Thymus (tissue), 14 donors: ENCODE results near the gene SCART1. TPM values are rescaled to one million over a fixed set of nuclear protein-coding genes. Genes with fewer than 3 reads are reported as not detected.
"Not testable (repeated sequence)": the region's sequence is repeated elsewhere in the genome, so short reads cannot be mapped to it uniquely, and the experiment has no call there.

ENCODE experiments used
- DNase-seq, 9 donors: peaks; one replicate each; pipeline ENCODE4 v3.0.0-alpha.2; 2013; ENCODE audit warnings: low spot score in 9 of 9, low read depth in 6 of 9, missing footprints in 1 of 9
- H3K27ac ChIP-seq, 2 donors: one replicate each; pipeline ENCODE4 v1.5.1; 2013; ENCODE audit warnings: control low read depth in 1 of 2, low read depth in 1 of 2, low read length in 1 of 2, mild to moderate bottlenecking in 1 of 2, moderate library complexity in 1 of 2
- H3K27me3 ChIP-seq, 2 donors: one replicate each; pipeline ENCODE4 v1.5.1; 2013; ENCODE audit warnings: low read length in 1 of 2; ENCODE audit not compliant: control insufficient read depth in 2 of 2, insufficient read depth in 1 of 2
- H3K36me3 ChIP-seq, 2 donors: one replicate each; pipeline ENCODE4 v1.5.1; 2013; ENCODE audit warnings: low read length in 1 of 2, mild to moderate bottlenecking in 1 of 2, moderate library complexity in 1 of 2; ENCODE audit not compliant: control insufficient read depth in 2 of 2, insufficient read depth in 2 of 2
- H3K4me1 ChIP-seq, 2 donors: one replicate each; pipeline ENCODE4 v1.5.1; 2013; ENCODE audit warnings: low read length in 2 of 2; ENCODE audit not compliant: control insufficient read depth in 2 of 2, insufficient read depth in 2 of 2
- H3K4me3 ChIP-seq, 2 donors: one replicate each; pipeline ENCODE4 v1.5.1; 2013; ENCODE audit warnings: low read length in 2 of 2, control low read depth in 1 of 2, mild to moderate bottlenecking in 1 of 2
- H3K9me3 ChIP-seq, 2 donors: one replicate each; pipeline ENCODE4 v1.5.1; 2013; ENCODE audit warnings: low read length in 1 of 2, mild to moderate bottlenecking in 1 of 2; ENCODE audit not compliant: control insufficient read depth in 2 of 2, insufficient read depth in 1 of 2
- WGBS: extraction: QIAGEN DNeasy Blood & Tissue Kit; methylation state at CpG from one replicate; pipeline ENCODE4 v1.1.7; 2013; 5-methylcytosine and 5-hydroxymethylcytosine counted together
- long read RNA-seq, 10 donors: transcript quantifications; one replicate each; lab custom pipeline, GENCODE V29; 2026
- polyA plus RNA-seq: library from polyadenylated mRNA; stranded (reverse); fragments of 200-250 nt; gene quantifications from one replicate; pipeline ENCODE4 v1.2.3, GENCODE V29; 2013
- total RNA-seq: library from RNA; stranded (reverse); fragments of 120-200 nt; gene quantifications from one replicate; pipeline ENCODE4 v1.2.4, GENCODE V29; 2013
- donor health status: healthy.

Gene SCART1
- total RNA-seq (0.94 TPM), polyA plus RNA-seq (1.6 TPM)
- long read RNA-seq, donor 1, result 0 reads
- long read RNA-seq, donor 2, result 0 reads
- long read RNA-seq, donor 3, result 0 reads
- long read RNA-seq, donor 4, result 0 reads
- long read RNA-seq, donor 5, result 0 reads
- long read RNA-seq, donor 6, result 0 reads
- long read RNA-seq, donor 7, result 0 reads
- long read RNA-seq, donor 8, result 0 reads
- long read RNA-seq, donor 9, result 0 reads
- long read RNA-seq, donor 10, result 0 reads

DNA sequence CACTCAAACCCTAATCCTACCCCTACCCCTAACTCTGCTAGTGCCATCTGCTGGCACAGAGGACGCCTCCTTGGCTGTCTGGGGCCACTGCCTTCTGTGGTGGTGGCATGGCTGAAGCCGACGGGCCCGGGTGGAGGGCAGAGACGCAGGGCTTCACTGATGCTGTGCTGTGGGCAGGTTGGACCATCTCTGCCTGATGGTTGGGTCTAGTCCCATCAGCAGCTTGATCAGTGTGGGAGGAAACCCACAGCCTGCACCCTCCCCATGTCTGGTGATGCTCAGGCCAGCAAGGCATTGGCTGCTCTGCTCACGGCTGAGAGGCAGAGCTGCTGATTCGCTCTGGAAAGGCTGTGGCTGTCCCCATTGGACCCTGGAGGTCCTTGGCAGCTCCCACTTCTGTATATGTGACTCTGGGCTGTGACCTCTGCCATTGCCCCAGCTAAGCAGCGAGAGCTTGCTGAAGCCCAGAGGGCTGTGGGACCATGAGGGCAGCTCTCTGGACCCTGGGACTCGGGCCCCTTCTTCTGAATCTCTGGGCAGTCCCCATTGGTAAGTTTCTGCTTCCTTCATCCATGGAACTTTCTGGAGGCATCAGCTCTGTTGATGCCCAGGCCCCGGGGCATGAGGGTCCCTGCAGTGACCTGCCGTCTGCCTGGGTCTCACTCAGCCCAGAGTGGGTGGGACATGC is at the start of gene SCART1:
Gene SCART1, plus strand, starts transcription at position 430 of the 688 bp plus-strand sequence. Its CDS starts 53 bp downstream, at position 483.
- no peaks in the 10 kb centered on the region for H3K27me3 ChIP-seq
- WGBS, result 95% methylated on average over 11 of the region's 11 CpGs
- H3K27ac ChIP-seq, result no peak within 1 kb of the TSS
- no peaks in the 10 kb centered on the region for H3K36me3 ChIP-seq
- H3K4me1 ChIP-seq, result no peaks in the 10 kb centered on the region
- no peak for DNase-seq
- peaks cover 0 to 2% of the 10 kb centered on the region in 2 donors for H3K9me3 ChIP-seq
- no peak within 1 kb of the TSS for H3K4me3 ChIP-seq

DNA sequence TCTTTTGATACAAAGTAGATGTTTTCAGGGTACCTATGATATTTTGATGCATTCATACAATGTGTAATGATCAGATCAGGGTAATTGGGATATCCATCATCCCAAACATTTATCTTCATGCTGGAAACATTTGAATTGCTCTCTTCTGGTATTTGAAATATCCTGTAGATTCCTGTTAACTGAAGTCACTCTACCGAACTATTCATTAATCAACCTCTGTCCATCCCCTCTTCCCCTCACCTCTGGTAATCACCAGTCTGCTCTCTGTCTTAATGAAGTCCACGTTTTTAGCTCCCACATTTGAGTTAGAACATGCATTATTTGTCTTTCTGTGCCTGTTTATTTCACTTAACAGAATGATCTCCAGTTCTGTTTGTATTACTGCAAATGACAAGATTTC is 48.5 kb upstream of the SCART1 start:
- WGBS, result 90% methylated on average over 2 of the region's 2 CpGs
- peaks cover 0 to 4% of the 10 kb centered on the region in 2 donors for H3K4me1 ChIP-seq
- no peaks in the 10 kb centered on the region for H3K27me3 ChIP-seq
- H3K27ac ChIP-seq, result no peak overlapping the region
- DNase-seq, result no peak
- peaks cover 40 to 65% of the 10 kb centered on the region in 2 donors for H3K36me3 ChIP-seq
- no peak overlapping the region for H3K4me3 ChIP-seq
- H3K9me3 ChIP-seq, result peaks cover 0 to 1% of the 10 kb centered on the region in 2 donors

DNA sequence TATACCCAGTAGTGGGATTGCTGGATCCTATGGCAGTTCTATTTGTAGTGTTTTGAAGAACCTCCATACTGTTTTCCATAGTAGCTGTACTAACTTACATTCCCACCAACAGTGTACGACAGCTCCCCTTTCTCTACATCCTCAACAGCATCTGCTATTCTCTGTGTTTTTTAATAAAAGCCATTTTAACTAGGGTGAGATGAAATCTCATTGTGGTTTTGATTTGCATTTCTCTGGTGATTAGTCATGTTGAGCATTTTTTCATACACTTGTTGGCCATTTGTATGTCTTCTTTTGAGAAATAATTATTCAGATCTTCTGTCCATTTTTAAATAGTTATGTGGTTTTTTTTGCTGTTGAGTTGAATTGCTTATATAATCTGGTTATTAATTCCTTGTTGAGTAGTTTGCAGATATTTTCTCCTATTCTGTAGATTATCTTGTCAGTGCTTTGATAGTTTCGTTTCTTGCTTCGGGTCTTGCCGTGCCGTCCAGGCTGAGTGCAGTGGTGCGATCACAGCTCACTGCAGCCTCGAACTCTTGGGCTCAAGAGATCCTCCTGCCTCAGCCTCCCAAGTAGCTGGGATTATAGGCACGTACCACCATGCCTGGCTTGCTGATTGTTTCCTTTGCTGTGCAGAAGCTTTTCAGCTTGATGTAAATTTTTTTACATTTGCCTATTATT is 47.8 kb upstream of the SCART1 start:
- no peak overlapping the region for H3K4me3 ChIP-seq
- H3K4me1 ChIP-seq, result peaks cover 0 to 4% of the 10 kb centered on the region in 2 donors
- H3K27ac ChIP-seq, result no peak overlapping the region
- peaks cover 39 to 63% of the 10 kb centered on the region in 2 donors for H3K36me3 ChIP-seq
- H3K27me3 ChIP-seq, result no peaks in the 10 kb centered on the region
- 95% methylated on average over 8 of the region's 8 CpGs for WGBS
- peaks cover 1 to 3% of the 10 kb centered on the region in 2 donors for H3K9me3 ChIP-seq
- DNase-seq, result no peak

- no peaks in the 10 kb centered on the region for H3K4me1 ChIP-seq
- no peaks in the 10 kb centered on the region for H3K27me3 ChIP-seq
- peaks cover 5 to 8% of the 10 kb centered on the region in 2 donors for H3K9me3 ChIP-seq
- DNase-seq, result no peak
- H3K36me3 ChIP-seq, result peaks cover 33 to 53% of the 10 kb centered on the region in 2 donors
- WGBS, result 98% methylated on average over 7 of the region's 7 CpGs
- H3K27ac ChIP-seq, result no peak overlapping the region
- H3K4me3 ChIP-seq, result no peak overlapping the region
Observed at GRCh38 chr10:133411523-133412380, 42.0 kb upstream of the SCART1 start.

DNA sequence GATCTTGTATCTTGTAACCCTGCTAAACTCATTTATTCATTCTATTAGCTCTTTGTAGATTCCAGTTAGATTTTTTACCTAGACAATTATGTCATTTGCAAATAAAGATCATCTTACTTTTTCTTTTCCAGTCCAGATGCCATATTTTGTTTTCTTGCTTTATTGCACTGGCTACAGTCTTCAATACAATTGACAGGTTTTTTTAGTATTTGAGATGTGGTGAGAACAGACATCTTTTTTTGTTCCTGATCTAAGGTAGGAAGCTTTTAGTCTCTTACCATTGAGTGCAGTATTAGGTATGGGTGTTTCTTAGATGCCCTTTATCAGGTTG is 41.4 kb upstream of the SCART1 start:
- Histone ChIP-seq H3K36me3 (peaks cover 33 to 53% of the 10 kb centered on the region in 2 donors), H3K27ac (no peak overlapping the region), H3K4me3 (no peak overlapping the region), H3K4me1 (no peaks in the 10 kb centered on the region), H3K9me3 (peaks cover 5 to 8% of the 10 kb centered on the region in 2 donors), H3K27me3 (no peaks in the 10 kb centered on the region)
- DNase-seq, result no peak

- 97% methylated on average over 22 of the region's 23 CpGs for WGBS
- H3K4me3 ChIP-seq, DNase-seq, H3K9me3 ChIP-seq, H3K4me1 ChIP-seq, H3K27me3 ChIP-seq, H3K27ac ChIP-seq: not testable (repeated sequence)
- peaks cover 39 to 40% of the 10 kb centered on the region in 2 donors for H3K36me3 ChIP-seq
Observed at GRCh38 chr10:133414401-133414800, 39.3 kb upstream of the SCART1 start.

GRCh38 chr10:133415752-133416151 is 38.0 kb upstream of the SCART1 start:
- DNase-seq, result no peak
- H3K27ac ChIP-seq, result no peak overlapping the region
- H3K4me3 ChIP-seq, result no peak overlapping the region
- WGBS, result 94% methylated on average over 25 of the region's 25 CpGs
- peaks cover 35 to 44% of the 10 kb centered on the region in 2 donors for H3K36me3 ChIP-seq
- H3K27me3 ChIP-seq, result no peaks in the 10 kb centered on the region
- H3K9me3 ChIP-seq, result peaks cover 2 to 7% of the 10 kb centered on the region in 2 donors
- H3K4me1 ChIP-seq, result no peaks in the 10 kb centered on the region

- DNase-seq, result no peak
- no peak overlapping the region for H3K27ac ChIP-seq
- H3K27me3 ChIP-seq, result peaks cover 15 to 20% of the 10 kb centered on the region in 2 donors
- WGBS, result 98% methylated on average over 14 of the region's 14 CpGs
- no peaks in the 10 kb centered on the region for H3K4me1 ChIP-seq
- H3K9me3 ChIP-seq, result peaks cover 0 to 6% of the 10 kb centered on the region in 2 donors
- H3K36me3 ChIP-seq, result peaks cover 20 to 39% of the 10 kb centered on the region in 2 donors
- H3K4me3 ChIP-seq, result no peak overlapping the region
Observed at GRCh38 chr10:133418289-133418993, 35.3 kb upstream of the SCART1 start.
